Measurements from ENCODE around the gene EXOC3L2. TPM values are rescaled to one million over a fixed set of nuclear protein-coding genes. Genes with fewer than 3 reads are reported as not detected.

The EXOC3L2 gene
- total RNA-seq, 1 experiment from 2014 or later: 0.61 TPM

GRCh38 chr19:45247136-45247535 lies 1.9 kb upstream of the EXOC3L2 start:
- Histone ChIP-seq H3T11ph (ENCODE audit: low read length) (no peak overlapping the region), H2BK12ac (ENCODE audit: insufficient read length, low read depth, low read length) (no peak overlapping the region), H2AFZ (ENCODE audit: low read length) (no peak overlapping the region), H3K56ac (ENCODE audit: insufficient read length, low read depth, low read length) (no peak overlapping the region), H2BK5ac (ENCODE audit: insufficient read length, low read length) (no peak overlapping the region), H3K9ac (ENCODE audit: extremely low read depth, insufficient read length, low read length) (no peak overlapping the region), H3K23ac (ENCODE audit: insufficient read length, low read depth, low read length) (no peak overlapping the region), H3K18ac (ENCODE audit: insufficient read length, low read depth, low read length) (no peak overlapping the region), H4K20me1 (ENCODE audit: control insufficient read depth, insufficient read depth, insufficient read length) (no peaks in the 10 kb centered on the region), H3K79me1 (ENCODE audit: insufficient read depth, low read depth, low read length, poor library complexity, severe bottlenecking) (no peaks in the 10 kb centered on the region), H3K27me3 (ENCODE audit: insufficient read depth, low read length) (peaks cover 2% of the 10 kb centered on the region; the same call in 1 of the 2 replicates), H3K4ac (ENCODE audit: low read depth, low read length) (no peak overlapping the region), H3K14ac (ENCODE audit: insufficient read depth, low read length) (no peak overlapping the region), H4K5ac (ENCODE audit: insufficient read length, low read depth, low read length) (no peak overlapping the region), H2BK20ac (ENCODE audit: low read depth, low read length, poor library complexity, severe bottlenecking) (no peak overlapping the region), H4K91ac (ENCODE audit: insufficient read length, low read depth, low read length) (no peak overlapping the region), H3K4me1 (ENCODE audit: insufficient read depth, low read length) (no peaks in the 10 kb centered on the region), H2BK15ac (ENCODE audit: low read depth, low read length) (peak overlapping the region; percentile 13; the same call in 1 of the 2 replicates), H3K79me2 (ENCODE audit: insufficient read depth, low read length) (no peaks in the 10 kb centered on the region), H2AK5ac (ENCODE audit: insufficient read length, low read length) (no peak overlapping the region), H3K23me2 (ENCODE audit: insufficient read length, low read depth, low read length, poor library complexity, severe bottlenecking) (peaks cover 8% of the 10 kb centered on the region), H3K4me2 (ENCODE audit: insufficient read depth, insufficient read length, low read length) (no peak overlapping the region), H3K27ac (ENCODE audit: insufficient read length, low read depth, low read length) (no peak overlapping the region), H4K8ac (replicated peaks; ENCODE audit: insufficient read length, low read depth, low read length) (no peak overlapping the region), H2BK120ac (ENCODE audit: low read depth, low read length, poor library complexity, severe bottlenecking) (no peak overlapping the region), H3K9me3 (ENCODE audit: control insufficient read depth, low read depth, low read length) (no peaks in the 10 kb centered on the region)
- H3K4me3 Mint-ChIP-seq: no peak overlapping the region
- no peaks in the 10 kb centered on the region for H3K36me3 Mint-ChIP-seq (ENCODE audit: insufficient read depth in 1 of 3, low read depth in 3 of 3)
- no peak for DNase-seq
- H3K9me3 Mint-ChIP-seq: no peaks in the 10 kb centered on the region; a peak in 2 of 5 replicates
- H3K27ac Mint-ChIP-seq: 0 out of 7 replicates have a peak overlapping the region, but pooled peaks of 1 of the 3 experiments have one; percentile 44
- H3K27me3 Mint-ChIP-seq (ENCODE audit: low read depth): peaks cover 51% of the 10 kb centered on the region
- no peak for TF ChIP-seq CTCF (conservative IDR thresholded peaks at IDR 0.05)
- no CpG with 5 or more reads among the region's 8 CpGs for WGBS (ENCODE audit: extremely low coverage, insufficient read length, low lambda C conversion rate)
- peaks cover 14 to 15% of the 10 kb centered on the region in 2 experiments for H3K4me1 Mint-ChIP-seq

Data from H9 (cell line).